AG10803 (cell line): Measurements from ENCODE around the gene SFMBT2.

Experiments
- DNase-seq: peaks from one replicate; pipeline ENCODE4 v3.0.0; 2010; ENCODE audit warnings: low read depth
- H3K4me3 ChIP-seq: 2 replicates; pipeline ENCODE4 v1.5.1; 2011; ENCODE audit warnings: mild to moderate bottlenecking, low read length, control low read depth
- TF ChIP-seq, protein P1 (sequence below): conservative IDR thresholded peaks from 2 replicates; pipeline ENCODE4 v1.5.1; 2011; ENCODE audit warnings: mild to moderate bottlenecking, low read length, control low read depth, inconsistent platforms

SFMBT2 gene

DNA sequence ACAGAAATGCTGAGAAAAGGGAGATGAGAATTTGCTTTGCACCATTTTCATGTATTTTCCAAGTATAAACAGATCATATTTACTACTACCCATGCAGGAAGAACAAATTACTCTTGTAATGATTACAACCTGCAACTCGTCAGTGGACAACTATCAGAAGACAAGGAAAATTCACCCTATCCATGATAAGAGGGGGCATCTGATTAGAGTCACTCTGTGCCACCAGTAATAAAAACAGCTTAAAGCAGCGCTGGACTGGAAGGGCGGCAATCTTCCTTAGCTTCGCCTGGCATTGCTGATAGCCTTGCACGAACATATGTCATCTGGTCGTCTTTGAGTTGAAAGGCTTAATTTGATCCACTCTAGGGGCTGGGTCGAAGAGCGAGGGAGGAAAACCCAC is 162.7 kb downstream of the SFMBT2 start:
- TF ChIP-seq, protein P1, sequence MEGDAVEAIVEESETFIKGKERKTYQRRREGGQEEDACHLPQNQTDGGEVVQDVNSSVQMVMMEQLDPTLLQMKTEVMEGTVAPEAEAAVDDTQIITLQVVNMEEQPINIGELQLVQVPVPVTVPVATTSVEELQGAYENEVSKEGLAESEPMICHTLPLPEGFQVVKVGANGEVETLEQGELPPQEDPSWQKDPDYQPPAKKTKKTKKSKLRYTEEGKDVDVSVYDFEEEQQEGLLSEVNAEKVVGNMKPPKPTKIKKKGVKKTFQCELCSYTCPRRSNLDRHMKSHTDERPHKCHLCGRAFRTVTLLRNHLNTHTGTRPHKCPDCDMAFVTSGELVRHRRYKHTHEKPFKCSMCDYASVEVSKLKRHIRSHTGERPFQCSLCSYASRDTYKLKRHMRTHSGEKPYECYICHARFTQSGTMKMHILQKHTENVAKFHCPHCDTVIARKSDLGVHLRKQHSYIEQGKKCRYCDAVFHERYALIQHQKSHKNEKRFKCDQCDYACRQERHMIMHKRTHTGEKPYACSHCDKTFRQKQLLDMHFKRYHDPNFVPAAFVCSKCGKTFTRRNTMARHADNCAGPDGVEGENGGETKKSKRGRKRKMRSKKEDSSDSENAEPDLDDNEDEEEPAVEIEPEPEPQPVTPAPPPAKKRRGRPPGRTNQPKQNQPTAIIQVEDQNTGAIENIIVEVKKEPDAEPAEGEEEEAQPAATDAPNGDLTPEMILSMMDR = no peak
- no peak overlapping the region for H3K4me3 ChIP-seq
- no peak for DNase-seq

DNA sequence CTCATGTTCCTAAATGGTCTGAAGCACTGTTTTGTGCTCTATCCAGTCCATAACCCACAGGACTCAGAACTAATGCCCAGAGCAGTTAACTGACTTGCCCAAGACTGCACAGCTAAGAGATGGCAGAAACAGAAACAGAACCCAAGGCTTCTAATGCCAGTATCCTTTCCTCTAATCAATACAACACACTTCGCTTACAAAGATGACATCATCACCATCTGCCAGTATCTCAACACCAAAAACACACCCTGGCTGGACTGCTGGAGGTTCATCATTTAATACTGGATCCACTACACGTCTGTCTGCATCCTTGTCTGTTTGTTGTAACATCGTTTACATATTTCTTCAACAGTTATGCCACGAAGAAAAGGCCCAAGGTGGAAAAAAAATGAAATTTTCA is 165.3 kb downstream of the SFMBT2 start:
- H3K4me3 ChIP-seq = no peak overlapping the region
- TF ChIP-seq, protein P1 = no peak
- DNase-seq = no peak

DNA sequence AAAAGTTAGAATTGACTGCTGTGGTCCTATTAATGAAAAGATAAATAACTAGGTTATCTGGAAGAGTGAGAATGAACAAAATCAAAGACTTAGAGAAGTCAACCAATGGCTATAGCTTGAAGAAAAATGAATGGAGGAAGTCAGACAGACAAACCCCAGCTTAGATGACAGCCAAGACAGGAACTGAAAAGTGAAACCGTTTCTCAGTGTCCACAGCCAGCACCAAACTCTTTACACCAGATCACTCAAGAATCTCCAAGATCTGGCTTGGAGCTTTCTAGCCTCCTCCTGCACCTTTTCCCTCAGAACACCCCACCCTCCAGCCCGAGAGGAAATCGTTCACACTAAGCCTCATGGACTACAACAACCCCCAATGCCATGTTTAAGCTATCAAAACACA is 167.0 kb downstream of the SFMBT2 start:
- TF ChIP-seq, protein P1 = no peak
- DNase-seq = no peak
- H3K4me3 ChIP-seq = no peak overlapping the region

DNA sequence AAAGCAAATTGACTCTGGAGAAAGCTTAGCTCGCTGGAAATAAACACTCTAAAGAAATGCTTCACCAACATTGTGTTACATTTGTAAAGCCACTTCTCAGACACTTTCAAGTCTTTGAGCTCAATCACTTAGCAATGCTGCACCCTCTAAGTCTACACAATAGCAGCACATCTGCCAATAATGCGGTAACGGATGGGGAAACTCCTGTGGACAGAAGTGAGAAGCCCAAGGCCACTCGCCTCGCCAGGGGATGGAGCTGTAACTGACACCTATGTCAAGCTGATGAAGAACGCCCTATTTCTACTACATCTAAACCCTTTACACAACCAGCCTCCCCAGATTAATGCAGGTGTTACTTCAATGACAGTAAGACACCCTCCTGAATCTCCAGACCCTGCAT is 167.7 kb downstream of the SFMBT2 start:
- no peak for DNase-seq
- no peak overlapping the region for H3K4me3 ChIP-seq
- TF ChIP-seq, protein P1 = no peak

DNA sequence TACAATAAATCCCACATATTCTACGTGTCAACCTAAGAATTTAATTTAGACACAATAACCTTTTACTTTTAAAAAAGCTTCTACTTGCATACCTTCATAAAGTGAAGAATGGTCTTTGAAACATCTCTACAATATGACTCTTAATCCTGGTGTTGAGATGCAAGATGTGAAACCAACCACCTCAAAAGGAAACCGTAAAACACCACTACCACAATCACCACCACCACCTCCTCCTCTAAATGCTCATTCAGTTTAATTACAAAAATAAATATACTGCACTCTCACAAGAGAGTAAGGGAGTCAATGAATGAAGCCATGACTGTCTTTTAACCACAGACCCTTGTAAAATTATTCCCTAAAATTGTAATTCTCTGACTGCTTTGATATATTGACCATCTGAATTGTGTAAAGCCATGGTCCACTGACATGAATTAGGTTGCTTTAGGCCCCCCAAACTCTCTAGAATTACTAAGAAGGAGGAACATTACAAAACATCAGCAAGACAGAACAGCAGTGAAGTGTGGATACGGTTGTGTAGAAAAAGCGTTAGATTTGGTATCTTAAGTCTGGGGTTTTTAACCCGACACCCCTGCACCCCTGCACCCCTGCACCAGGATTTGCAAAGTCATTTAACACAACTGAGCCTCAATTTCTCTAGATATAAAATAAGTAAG is 171.4 kb downstream of the SFMBT2 start:
- TF ChIP-seq, protein P1 = no peak
- no peak for DNase-seq
- no peak overlapping the region for H3K4me3 ChIP-seq

DNA sequence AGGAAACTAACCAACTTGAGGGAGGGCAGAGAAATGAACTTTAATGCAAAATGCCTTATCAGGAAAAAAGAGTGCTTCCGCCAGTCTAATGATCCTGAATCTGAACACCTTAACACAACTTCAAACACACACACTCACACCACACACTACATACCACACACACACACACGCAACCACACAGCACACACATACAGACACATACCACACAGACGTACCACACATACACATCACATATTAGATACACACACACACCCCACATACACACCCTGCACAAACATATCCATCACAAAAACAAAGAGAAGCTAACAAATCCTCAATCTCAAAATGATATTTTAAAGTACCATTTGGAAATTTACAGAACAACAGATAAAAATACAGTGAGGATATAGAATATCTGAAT is 175.5 kb downstream of the SFMBT2 start:
- H3K4me3 ChIP-seq = no peak overlapping the region
- no peak for DNase-seq
- TF ChIP-seq, protein P1 = no peak

DNA sequence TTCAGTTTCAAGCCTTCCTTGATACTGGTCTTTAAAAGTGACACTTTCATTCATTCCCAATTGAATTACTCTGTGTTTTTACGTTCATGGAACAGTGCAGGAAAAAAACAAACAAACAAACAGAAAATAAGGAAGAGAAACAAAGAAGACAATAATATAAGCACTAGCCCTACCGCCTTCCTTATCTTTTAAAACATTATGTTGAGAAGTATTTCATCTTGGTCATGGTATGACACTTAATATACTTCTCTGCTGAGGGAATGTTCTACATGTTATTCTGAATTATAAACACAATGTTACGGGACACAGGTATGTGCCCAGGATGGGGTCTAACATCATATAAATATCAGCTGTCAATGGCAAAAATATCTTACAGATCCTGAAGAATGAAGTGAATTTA is 176.7 kb downstream of the SFMBT2 start:
- H3K4me3 ChIP-seq = no peak overlapping the region
- DNase-seq = no peak
- TF ChIP-seq, protein P1 = no peak
